ENCODE measurements around the gene PFKP. TPM values are rescaled to one million over a fixed set of nuclear protein-coding genes. Genes with fewer than 3 reads are reported as not detected.

The PFKP gene
- total RNA-seq, 2 experiments from 2014 or later = 32.2 to 38.9 TPM

GRCh38 chr10:3126249-3126648 lies 58.9 kb downstream of the PFKP start:
- H3K27ac ChIP-seq (ENCODE audit: low read depth in 1 of 2, low read length in 2 of 2) = no peak overlapping the region
- TF ChIP-seq, protein P1, sequence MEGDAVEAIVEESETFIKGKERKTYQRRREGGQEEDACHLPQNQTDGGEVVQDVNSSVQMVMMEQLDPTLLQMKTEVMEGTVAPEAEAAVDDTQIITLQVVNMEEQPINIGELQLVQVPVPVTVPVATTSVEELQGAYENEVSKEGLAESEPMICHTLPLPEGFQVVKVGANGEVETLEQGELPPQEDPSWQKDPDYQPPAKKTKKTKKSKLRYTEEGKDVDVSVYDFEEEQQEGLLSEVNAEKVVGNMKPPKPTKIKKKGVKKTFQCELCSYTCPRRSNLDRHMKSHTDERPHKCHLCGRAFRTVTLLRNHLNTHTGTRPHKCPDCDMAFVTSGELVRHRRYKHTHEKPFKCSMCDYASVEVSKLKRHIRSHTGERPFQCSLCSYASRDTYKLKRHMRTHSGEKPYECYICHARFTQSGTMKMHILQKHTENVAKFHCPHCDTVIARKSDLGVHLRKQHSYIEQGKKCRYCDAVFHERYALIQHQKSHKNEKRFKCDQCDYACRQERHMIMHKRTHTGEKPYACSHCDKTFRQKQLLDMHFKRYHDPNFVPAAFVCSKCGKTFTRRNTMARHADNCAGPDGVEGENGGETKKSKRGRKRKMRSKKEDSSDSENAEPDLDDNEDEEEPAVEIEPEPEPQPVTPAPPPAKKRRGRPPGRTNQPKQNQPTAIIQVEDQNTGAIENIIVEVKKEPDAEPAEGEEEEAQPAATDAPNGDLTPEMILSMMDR (IDR thresholded peaks at IDR 0.05) = no peak
- H3K36me3 ChIP-seq (ENCODE audit: insufficient read depth, low read length) = peaks cover 42% of the 10 kb centered on the region
- Mint-ChIP-seq H3K9me3 (no peaks in the 10 kb centered on the region), H3K4me1 (ENCODE audit: low read depth) (no peaks in the 10 kb centered on the region), H3K27ac (no peak overlapping the region), H3K36me3 (ENCODE audit: low read depth) (peaks cover 77% of the 10 kb centered on the region), H3K27me3 (no peaks in the 10 kb centered on the region), H3K4me3 (no peak overlapping the region)
- intact Hi-C loops (cut with DNase I, micrococcal nuclease) = no loop called here
- POLR2A ChIA-PET = no interaction called here
- H3K4me3 ChIP-seq (ENCODE audit: low read length) = no peak overlapping the region
- H3K4me1 ChIP-seq (ENCODE audit: insufficient read depth, low read length) = no peaks in the 10 kb centered on the region
- H3K27me3 ChIP-seq (ENCODE audit: control insufficient read depth in 1 of 2, insufficient read depth in 2 of 2, low read length in 2 of 2) = no peaks in the 10 kb centered on the region
- DNase-seq = no peak
- peaks cover 0 to 39% of the 10 kb centered on the region in 2 experiments for H3K9me3 ChIP-seq (ENCODE audit: control insufficient read depth in 1 of 2, insufficient read depth in 1 of 2, low read length in 2 of 2)
- CTCF ChIA-PET = no interaction called here
- no peak for ATAC-seq (ENCODE audit: poor library complexity)

DNA sequence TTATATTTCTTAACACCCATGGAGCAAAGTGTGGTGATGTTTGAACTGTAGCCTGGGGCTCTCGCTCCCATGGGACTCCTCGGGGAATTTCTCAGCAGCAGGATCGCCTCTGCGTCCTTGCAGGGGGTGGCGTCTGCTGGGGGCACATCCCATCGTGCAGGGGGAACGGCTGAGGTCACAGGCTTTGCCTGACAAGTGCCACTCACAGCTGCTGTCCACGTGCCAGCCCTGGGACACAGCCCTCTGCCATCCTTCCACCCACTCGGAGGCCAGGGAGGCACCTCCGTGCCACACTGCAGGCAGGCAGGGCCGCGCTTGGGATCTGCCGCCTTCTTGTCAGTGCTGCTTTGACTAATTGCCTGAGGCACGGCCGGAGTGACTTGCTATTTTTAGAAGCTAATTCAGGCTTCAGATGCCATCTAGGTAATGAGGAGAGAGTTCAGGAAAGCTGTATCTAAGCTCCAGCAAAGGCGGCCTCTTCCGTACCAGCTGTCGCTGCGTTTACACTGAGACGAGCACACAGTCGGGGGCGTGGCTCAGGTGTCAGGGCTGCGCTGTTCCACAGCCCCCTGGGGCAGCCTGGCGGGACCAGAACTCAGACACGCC lies 59.5 kb downstream of the PFKP start:
- Mint-ChIP-seq H3K27me3 (no peaks in the 10 kb centered on the region), H3K4me3 (no peak overlapping the region), H3K4me1 (ENCODE audit: low read depth) (no peaks in the 10 kb centered on the region), H3K9me3 (no peaks in the 10 kb centered on the region), H3K36me3 (ENCODE audit: low read depth) (peaks cover 80% of the 10 kb centered on the region), H3K27ac (no peak overlapping the region)
- TF ChIP-seq, protein P1 (IDR thresholded peaks at IDR 0.05) = no peak
- ChIA-PET CTCF (no interaction called here), POLR2A (no interaction called here)
- intact Hi-C loops (cut with DNase I, micrococcal nuclease) = no loop called here
- no peaks in the 10 kb centered on the region for H3K27me3 ChIP-seq (ENCODE audit: control insufficient read depth in 1 of 2, insufficient read depth in 2 of 2, low read length in 2 of 2)
- no peaks in the 10 kb centered on the region for H3K4me1 ChIP-seq (ENCODE audit: insufficient read depth, low read length)
- H3K4me3 ChIP-seq (ENCODE audit: low read length) = no peak overlapping the region
- no peak overlapping the region for H3K27ac ChIP-seq (ENCODE audit: low read depth in 1 of 2, low read length in 2 of 2)
- DNase-seq = no peak
- no peak for ATAC-seq (ENCODE audit: poor library complexity)
- H3K36me3 ChIP-seq (ENCODE audit: insufficient read depth, low read length) = peaks cover 44% of the 10 kb centered on the region
- H3K9me3 ChIP-seq (ENCODE audit: control insufficient read depth in 1 of 2, insufficient read depth in 1 of 2, low read length in 2 of 2) = peaks cover 0 to 39% of the 10 kb centered on the region in 2 experiments

DNA sequence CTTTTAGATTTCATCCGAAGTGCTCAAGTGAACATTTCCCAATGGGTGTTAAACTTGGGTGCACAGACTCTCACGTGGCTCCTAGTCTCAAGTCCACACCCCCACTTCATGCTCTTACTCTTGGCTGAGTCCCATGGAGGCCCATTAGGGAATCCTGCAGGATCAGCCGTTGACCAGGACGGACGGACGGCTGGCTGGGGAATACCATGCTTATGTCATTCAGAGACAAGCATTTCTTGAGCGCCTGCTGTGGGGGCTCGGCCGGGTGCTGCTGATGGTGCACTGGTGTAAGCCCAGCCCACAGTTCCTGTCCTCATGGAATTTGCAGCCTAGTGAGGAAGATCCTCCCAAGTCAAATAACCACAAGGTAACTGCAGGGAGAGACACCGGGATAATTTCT lies 60.6 kb downstream of the PFKP start:
- peaks cover 80% of the 10 kb centered on the region for H3K36me3 Mint-ChIP-seq (ENCODE audit: low read depth)
- intact Hi-C loops (cut with DNase I, micrococcal nuclease) = no loop called here
- H3K36me3 ChIP-seq (ENCODE audit: insufficient read depth, low read length) = peaks cover 44% of the 10 kb centered on the region
- no peaks in the 10 kb centered on the region for H3K9me3 Mint-ChIP-seq
- CTCF ChIA-PET = no interaction called here
- no peak overlapping the region for H3K27ac Mint-ChIP-seq
- no peak overlapping the region for H3K4me3 Mint-ChIP-seq
- no peaks in the 10 kb centered on the region for H3K27me3 Mint-ChIP-seq
- no peaks in the 10 kb centered on the region for H3K27me3 ChIP-seq (ENCODE audit: control insufficient read depth in 1 of 2, insufficient read depth in 2 of 2, low read length in 2 of 2)
- DNase-seq (no peak), ATAC-seq (ENCODE audit: poor library complexity) (no peak)
- POLR2A ChIA-PET = no interaction called here
- H3K4me3 ChIP-seq (ENCODE audit: low read length) = no peak overlapping the region
- H3K4me1 ChIP-seq (ENCODE audit: insufficient read depth, low read length) = no peaks in the 10 kb centered on the region
- no peaks in the 10 kb centered on the region for H3K4me1 Mint-ChIP-seq (ENCODE audit: low read depth)
- H3K27ac ChIP-seq (ENCODE audit: low read depth in 1 of 2, low read length in 2 of 2) = no peak overlapping the region
- H3K9me3 ChIP-seq (ENCODE audit: control insufficient read depth in 1 of 2, insufficient read depth in 1 of 2, low read length in 2 of 2) = peaks cover 0 to 39% of the 10 kb centered on the region in 2 experiments
- TF ChIP-seq, protein P1 (IDR thresholded peaks at IDR 0.05) = no peak

Measured in CD4-positive, alpha-beta T cell (primary cell).